ENCODE measurements around the gene PPP1R3F.

Gene PPP1R3F

DNA sequence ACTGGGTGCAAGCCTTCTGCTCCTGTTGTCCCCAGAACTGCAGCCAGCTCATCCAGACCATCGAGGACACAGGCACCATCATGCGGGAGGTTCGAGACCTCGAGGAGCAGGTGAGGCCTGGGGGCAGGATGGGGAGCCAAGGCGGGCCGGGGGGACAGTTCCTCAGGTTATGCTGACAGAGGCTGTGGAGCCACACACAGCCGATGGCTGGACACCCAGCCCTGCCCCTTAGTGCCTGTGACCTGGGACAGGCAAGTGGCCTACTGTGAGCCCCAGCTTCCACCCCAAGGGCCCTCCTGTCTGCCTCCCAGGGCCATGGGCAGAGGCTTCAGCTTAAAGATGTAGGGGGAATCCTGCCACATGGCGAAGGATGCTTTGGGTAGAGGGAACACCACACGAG, 20.0 kb upstream of the PPP1R3F start:
- no peak for DNase-seq

DNA sequence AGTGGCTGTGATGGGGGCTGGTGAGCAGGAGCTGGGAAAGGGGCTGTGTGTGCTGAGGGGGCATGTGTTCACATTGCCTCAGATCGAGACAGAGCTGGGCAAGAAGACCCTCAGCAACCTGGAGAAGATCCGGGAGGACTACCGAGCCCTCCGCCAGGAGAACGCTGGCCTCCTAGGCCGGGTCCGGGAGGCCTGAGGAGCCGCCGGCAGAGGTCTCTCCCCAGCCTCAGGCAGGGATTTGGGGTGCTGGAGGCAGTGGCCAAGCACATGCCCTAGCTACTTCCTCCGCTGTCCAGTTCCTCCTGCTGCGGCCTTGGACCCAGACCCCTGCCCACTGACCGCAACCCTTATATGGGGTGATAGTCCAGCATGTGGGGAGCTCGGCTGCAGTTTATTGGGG, 19.5 kb upstream of the PPP1R3F start:
- DNase-seq = no peak

DNA sequence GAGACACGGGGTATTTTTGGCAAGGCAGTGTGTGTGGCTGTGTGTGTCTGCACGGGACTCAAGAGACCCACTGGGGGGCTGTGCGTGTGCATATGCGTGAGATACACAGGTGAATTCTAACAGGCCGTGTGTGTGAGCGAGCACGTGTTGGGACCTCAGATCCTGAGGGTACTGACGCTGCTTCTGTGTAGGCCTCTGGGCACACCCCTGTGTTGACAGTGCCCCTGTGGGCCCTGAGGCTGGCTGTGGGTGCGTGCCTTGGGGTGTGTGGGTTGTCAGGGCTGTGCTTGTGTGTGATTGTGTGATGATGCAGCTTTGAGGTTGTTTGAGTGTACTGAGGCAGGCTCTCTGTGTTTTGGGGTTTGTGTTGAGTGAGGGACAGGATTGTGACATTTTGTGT, 19.0 kb upstream of the PPP1R3F start:
- no peak for DNase-seq

DNA sequence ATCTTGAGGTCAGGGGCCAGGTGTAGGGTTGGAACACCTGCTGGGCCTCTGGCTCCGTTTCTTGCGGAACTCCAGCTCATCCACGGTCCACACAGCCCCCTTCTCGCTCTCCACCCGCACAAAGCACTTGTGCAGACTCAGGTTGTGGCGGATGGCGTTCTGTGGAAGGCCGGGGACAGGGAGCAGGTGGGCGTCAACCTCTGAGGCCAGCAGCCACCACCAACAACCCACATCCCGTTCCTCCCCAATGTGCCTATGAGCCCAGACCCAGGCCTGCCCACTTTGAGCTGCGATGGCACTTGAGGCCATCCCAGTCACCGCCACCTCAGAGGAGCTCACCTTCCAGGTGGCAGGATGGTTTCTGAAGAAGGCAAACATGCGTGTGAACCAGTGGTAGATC, 18.3 kb upstream of the PPP1R3F start:
- DNase-seq = no peak

DNA sequence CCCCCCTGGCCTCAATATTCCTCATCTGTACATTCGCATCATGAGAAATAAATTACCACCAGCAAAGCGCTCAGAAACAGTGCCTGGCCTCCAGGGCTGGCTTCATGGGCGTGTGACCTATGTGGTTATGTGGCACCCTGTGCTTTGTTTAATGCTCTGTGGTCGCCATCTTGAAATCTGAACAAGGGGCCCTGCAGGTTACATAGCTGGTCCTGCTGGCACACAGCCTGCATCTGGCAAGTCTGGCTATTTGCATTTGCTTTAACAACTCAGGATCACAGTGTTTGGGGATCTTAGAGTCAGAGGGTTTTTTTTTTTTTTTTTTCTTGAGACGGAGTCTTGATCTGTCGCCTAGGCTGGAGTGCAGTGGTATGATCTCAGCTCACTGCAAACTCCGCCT, 15.0 kb upstream of the PPP1R3F start:
- DNase-seq = no peak

DNA sequence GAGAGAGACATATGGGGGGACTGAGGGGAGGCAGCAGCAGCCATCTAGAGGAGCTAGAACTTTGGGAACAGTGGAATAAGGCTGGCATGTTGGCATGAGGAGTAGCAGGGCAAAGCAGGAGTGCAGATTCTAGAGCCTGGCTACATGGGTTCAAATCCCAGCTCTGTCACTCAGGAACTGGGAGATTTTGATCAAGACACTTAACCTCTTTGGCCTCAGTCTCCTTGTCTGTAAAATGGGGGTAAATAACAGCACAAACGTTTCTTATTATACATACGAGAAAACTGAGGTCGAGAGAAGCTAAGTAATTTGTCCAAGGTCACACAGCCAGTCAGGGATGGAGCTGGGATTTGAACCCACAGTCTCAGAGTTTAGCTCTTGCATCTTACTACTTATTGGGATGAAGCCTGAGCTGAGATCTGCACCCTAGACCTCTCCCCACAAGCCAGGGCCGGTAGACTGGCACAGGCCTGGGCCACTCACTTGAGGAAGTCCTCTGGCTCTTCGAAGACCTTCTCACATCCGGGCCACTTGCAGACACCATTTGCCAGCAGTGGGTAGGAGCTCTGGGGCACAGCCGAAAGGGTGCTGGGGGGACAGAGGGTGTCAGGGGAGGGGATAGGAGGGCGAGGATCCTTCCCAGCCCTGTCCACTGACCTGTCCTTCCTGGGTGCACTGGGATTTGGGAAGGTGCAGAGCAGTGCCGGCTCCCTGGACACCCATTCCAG, 13.2 kb upstream of the PPP1R3F start:
- DNase-seq = no peak

DNA sequence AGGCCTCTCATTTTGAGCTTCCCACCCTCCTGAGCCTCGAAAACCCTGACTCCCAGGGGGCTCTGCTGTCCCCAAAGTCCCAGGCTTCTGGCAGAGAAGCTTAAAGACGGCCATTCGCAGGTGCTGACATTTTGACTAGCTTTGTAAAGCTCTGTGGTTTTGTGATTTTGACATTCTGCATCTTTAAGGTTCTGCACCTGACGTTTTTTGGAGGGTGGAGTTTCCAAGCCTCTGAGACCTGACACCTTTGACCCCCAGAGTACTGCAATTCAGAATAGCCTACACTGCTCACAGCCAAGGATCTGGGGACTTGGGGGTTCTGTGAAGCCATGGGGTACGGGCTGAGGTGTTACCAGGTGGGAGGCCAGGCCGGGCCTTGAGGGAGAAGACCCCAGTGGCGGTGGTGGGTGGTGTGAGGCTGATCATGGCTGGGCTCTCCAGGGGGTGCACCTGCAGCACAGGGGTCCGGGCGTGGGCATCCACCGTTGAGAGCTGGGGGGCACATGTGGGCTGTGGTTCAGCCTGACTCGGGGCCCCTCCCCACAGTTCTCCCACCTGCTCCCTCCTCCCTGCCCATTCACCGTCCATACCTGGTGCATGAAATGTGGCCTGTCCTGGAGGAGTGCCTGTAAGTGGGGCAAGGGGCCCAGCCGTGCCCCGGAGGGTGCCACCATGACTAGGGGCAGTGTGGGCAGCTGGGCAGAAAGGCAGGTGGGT, 12.4 kb upstream of the PPP1R3F start:
- no peak for DNase-seq

DNA sequence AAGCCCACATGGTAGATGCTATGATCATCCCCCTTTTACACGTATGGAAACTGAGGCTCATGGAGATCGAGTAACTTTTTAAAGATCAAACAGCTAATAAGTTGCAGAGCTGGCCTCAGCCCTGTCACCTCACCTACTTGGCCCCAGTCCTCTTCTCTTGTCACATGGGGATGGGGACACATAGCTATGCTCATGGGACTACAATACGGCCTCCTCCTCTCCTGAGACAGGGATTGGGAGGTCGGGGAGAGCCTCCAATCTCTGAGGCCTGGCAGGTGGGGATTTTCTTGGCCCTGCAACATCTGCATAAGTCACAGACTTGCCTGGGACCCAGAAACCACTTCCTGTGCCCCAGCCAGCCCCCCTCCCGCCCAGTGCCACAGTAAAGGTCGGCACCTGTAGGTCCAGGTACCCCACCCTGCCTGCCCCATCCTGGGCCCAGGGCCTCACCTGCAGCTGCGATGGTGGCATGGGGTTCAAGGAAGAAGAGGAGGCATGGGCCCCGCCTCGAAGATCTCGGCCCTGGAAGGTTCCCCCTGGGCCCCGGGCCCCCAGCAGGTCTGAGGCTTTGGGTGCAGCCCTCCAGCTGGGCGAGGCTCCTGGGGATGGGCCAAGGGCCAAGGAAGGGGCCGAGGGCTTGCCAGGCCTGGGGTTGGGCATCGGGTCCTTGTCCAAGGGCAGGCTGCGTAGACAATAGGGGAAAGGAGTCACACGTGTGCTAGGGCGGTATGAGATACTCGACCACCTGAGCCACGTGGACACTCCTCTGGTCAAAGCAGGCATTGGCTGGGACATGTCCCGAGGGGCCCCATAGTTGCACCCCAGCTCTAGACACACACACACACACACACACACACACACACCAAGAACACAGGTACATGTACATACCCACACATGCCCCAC, 11.5 kb upstream of the PPP1R3F start:
- DNase-seq = no peak

DNA sequence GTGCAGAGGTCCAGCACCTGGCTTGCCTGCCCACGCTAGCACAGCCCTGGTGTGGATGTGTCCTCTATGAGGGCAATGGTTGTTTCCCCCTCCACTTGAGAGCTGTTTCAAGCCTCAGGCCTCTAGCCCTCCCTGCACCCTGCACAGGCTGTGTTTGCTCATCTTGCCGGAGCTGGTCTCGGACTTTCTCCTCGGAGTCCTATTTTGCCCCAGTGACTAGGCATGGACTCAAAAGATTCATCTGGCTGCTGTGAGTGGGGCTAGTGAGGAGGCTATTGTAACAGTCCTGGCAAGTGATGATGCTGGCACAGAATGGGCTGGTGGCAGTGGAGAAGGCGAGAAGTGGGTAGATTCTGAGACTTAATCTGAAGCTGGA, 10.9 kb upstream of the PPP1R3F start:
- DNase-seq = no peak

DNA sequence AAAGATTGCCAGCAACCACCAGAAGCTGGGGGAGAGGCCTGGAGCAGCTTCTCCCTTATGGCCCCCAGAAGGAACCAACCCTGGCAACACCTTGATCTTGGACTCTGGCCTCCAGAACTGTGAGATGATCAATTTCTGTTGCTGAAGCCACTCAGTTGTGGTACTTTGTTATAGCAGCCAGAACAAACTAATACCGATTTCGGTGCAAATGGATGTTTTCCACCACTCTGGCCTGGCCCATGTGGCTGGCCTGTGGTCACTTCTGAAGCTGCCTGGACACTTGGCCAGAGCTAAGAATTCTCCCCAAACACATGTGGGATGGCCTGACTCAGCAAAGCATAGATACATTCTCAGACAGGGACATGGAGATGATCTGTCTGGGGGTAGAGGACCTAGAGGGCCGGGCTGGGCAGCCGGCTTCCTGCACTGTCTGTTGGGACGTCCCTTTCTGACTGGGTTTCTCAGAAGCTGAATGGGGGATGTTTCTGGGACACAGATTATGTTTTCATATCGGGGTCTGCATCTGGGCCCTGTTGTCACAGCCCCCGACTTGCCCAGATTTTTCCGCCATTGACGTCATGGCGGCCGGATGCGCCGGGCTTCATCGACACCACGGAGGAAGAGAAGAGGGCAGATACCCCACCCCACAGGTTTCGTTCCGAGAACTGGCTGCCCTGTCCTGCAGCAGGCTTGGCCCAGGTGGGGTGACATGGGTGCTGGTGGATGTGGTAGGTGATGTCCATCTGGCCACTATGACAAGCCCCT, 9.2 kb upstream of the PPP1R3F start:
- no peak for DNase-seq

DNA sequence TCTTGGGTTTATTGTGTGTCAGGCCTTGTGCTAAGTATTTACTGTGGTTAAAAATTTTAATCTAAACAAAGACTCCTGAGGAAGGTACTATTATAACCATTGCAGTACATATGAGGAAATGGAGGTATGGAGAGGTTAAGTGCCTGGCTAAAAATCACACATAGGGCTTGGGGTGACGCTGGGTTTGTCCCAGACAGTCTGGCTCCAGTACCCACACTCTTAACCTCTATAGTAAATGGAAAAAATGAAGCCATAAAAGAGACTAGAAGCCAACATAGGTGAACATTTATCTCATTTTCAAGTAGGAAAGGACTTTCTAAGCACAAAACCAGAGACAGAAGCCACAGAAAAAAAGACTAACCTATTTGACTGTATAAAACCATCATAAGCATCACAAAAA, 7.0 kb upstream of the PPP1R3F start:
- DNase-seq = no peak

DNA sequence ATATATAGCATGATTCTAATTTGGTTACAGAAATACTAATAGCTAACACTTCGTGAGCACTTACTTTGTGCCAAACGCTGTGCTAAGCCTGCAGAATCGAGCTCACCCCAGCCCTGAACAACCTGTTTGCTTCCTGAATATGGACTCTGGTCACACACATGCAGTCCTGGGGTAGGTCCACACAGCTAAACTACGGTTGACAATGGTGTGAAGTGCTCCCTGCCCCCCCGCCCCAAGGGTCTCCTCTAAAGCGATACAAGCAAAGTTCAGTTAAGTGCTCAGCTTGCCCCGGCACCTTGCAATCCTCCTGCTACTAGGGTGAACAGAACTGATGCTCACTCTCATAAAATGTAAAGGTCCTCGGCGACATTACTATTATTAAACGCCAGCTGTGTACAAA, 6.0 kb upstream of the PPP1R3F start:
- no peak for DNase-seq

DNA sequence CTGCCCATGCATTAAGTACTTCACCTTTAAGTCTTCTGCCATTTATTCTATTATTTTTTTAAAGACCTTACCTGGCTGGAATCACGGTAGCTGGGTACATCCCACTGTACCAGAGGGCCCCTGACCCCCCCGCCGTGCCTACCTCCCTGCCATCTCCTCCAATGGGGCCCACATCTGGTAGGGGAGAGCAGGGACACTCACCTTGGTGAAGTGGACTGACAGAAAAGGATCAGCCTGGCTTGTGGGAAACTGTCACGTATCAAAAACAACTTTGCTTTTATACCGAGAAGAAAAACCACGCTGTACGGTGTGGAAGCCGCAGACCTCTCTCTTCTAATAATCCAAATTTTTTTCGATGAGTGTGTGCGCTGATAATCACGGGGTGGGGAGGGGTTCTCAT, 5.1 kb upstream of the PPP1R3F start, which contains the start of gene FOXP3:
FOXP3 (minus strand) TSS at position 251 of the 400 bp plus-strand sequence. CDS start 6,205 bp downstream, outside the sequence.
- no peak for DNase-seq

DNA sequence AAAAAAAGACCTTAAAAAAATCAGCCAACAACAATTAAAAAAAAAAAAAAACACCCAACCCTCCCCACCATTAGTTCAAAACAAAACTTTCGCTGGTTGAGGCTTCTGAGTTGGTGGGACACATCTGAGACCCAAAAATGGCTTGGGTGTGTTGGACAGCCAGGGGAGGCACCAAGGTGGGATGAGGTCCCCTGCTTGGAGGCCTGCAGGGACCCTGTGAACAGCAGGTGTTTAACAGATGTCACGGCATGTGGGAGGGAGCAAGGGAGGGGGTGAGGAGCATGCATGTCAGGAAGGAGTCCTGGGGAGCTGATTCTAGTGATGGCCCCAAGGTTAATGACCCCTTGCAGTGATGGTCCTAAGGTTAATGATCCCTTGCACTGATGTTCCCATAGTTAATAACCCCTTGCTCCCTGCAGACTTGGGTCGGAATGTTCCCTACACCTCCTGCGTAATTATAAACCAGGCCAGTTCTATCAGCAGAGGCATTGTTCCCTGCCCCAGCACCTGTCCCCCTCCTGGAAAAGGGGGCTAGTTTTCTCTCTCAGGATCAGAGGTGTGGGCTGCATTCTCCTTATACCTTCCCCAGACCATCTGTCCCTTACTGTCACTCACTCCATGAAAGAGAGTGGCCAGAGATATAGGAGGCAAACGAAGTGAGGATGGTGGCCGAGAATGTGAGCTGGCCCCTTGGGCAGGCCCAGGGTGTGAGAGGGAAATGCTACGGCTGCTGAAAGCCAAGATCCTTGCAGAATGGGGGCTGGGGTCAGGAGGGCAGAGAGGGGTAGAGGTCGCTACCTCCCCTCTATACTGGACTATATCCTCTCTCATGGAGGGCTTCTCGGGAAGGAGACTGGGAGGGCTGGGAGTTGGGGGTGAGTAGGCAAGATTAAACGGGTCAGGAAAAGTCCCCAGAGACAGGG, 2.8 kb upstream of the PPP1R3F start:
- no peak for DNase-seq

DNA sequence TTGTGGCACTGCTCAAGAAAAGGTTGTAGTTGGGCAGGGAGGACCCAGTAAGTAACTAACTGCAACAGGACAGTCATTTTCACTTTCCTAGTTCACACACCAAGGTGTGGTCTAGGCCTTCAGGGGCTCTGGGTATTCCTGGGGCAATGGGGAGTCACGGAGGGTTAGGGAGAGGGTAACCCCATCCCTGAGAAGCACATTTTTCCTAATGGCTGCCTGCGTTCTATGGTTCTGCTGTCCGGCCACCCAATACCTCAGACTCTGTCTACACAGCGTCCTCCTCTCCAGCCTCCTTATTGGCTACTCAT, 937 bp upstream of the PPP1R3F start:
- DNase-seq = no peak

DNA sequence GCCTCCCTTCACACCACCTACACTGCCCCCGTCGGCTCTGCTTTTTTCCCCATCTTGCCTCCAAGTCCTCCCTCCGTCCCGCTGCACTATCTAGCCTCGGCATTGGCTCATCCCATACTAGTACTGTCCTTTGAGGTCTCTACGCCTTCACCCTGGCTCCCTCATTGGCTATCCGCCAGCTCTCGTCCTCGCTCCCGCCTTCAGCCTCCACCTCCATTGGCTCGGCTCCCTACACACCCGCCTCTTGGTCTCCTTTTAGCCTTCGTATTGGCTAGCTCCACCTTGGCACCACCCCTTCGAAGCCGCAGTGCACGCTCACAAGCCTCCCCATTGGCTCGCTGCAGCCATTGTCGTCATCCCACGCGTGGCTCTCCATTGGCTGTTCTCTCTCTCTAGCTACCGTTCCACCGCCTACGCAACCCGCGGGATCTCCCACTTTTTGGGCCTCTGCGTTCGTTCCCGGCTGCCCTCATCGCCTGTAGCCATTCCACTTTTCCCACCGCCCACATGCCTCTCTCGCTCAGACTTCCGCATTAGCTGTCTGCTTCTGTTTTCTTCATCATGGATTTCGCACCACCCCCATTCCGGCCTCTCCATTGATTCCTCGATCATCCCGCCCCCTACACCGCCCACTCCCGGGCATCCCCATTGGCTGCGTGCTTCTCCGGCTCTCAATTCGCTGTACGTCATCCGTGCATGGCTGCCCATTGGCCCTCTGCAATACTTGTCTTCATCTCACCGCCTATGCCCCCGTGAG, 405 bp upstream of the PPP1R3F start:
- peak; percentile 88 for DNase-seq

DNA sequence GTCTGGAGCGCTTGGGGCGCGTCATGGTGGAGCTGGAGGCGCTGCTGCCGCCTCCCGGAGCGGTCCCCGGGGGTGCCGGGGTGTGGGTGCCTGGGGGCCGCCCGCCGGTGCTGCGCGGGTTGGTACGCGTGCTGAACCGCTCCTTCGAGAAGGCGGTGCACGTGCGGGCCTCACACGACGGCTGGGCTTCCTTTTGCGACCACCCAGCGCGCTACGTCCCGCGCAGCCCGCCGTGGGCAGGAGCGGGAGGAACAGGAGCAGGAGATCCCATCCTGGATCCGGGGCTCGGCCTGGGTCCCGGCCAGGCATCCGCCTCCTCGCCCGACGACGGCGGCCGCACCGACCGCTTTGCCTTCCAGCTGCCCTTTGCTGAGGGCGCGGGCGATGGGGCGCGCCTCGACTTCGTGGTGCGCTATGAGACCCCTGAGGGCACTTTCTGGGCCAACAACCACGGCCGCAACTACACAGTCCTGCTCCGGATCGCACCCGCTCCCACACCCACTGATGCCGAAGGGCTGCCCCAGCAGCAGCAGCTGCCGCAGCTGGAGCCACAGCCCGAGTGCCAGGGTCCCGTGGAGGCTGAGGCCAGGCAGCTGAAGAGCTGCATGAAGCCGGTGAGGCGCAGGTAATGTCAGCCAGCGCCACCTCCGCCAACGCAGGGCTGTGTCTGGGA, 792 bp downstream of the PPP1R3F start:
- no peak for DNase-seq

DNA sequence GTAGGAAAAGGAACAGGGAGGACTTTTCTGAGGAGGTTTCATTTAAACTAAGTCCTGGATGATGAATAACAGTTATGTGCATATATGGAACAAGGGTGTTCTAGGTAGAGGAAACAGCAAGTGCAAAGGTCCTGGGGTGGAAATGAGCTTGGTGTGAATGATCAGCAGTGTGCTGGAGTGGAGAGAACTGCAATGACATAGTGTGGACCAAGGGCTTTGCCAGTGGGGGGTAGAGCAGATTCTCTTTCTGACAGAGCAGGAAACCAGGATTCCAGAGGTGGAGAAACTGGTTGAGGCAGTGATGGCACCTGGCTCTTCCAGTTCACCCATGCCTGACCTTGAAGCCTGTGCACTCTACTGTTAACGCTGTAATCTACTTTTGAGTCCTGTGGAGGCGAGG, 1.7 kb downstream of the PPP1R3F start:
- DNase-seq = no peak

DNA sequence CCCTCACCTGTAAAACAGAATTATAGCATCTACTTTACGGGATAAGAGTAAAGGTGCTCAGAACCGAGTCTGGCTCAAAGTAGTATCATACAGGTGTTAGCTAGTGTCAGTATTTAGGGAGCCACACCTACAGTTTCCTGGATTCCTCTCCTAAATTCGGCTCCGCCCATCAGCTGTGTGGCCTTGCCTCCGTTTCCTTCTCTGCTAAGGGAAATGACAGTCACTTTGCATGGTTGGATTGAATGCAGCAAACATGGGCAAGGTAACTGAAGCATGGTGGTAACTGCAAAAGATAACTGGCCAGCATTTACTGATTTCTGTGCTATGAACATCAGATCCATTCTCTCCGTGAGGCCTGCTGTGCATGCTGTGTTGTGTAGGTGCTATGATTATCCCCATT, 2.8 kb downstream of the PPP1R3F start:
- DNase-seq = no peak

DNA sequence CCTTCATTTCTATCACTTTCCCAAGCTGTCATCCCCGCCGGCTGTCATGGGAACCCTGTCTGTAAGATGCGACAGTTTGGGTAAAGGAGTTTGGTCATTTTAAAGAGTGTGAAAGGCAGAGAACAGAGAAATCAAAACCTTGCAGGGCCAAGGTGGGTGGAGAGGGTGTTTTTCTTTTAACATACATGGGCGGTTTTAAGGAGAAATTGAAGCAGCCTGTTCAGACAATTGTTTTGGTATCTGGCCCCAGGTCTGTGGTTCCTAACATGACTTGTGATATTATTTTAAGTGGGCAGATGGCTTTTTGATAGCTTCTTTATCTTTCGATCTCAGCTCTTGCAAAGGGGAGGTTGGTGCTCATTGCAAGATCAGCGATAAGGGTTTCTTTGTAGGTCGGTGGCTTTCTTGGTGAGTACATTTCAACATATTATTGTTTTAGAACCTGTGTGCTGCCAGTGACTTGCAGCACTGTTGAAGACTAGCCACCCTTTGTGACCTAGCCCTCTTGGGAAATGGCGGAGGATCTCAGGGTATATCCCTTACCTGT, 3.7 kb downstream of the PPP1R3F start:
- no peak for DNase-seq

All from SHP77 treated with DMSO at 0.1 percent for 48 hours (cell line).